Osteoblast (primary cell): Measurements from ENCODE around the gene RBFOX2. TPM values are rescaled to one million over a fixed set of nuclear protein-coding genes. Genes with fewer than 3 reads are reported as not detected.
"Not testable (repeated sequence)": the region's sequence is repeated elsewhere in the genome, so short reads cannot be mapped to it uniquely, and the experiment has no call there.

Source experiments
- DNase-seq: peaks from one replicate; pipeline ENCODE4 v3.0.0; 2011; ENCODE audit warnings: low spot score, mixed read lengths; ENCODE audit not compliant: insufficient read length; ENCODE audit errors: missing footprints
- H2AFZ ChIP-seq: 2 replicates; pipeline ENCODE4 v1.6.0; 2011; ENCODE audit warnings: mild to moderate bottlenecking, low read length
- H3K27ac ChIP-seq: 2 replicates; pipeline ENCODE4 v1.5.1; 2011; ENCODE audit warnings: mild to moderate bottlenecking, low read depth, low read length, moderate library complexity
- H3K27me3 ChIP-seq: 2 replicates; pipeline ENCODE4 v1.6.0; 2012; ENCODE audit warnings: mild to moderate bottlenecking, control low read depth, inconsistent platforms, low read length, moderate library complexity; ENCODE audit not compliant: insufficient read depth
- H3K36me3 ChIP-seq: 2 replicates; pipeline ENCODE4 v1.5.1; 2011; ENCODE audit warnings: mild to moderate bottlenecking, low read length, control low read depth, moderate library complexity; ENCODE audit not compliant: insufficient read depth
- H3K4me1 ChIP-seq: 2 replicates; pipeline ENCODE4 v1.5.1; 2011; ENCODE audit warnings: mild to moderate bottlenecking, low read length, control low read depth, moderate library complexity; ENCODE audit not compliant: insufficient read depth
- H3K4me2 ChIP-seq: 2 replicates; pipeline ENCODE4 v1.6.0; 2011; ENCODE audit warnings: mild to moderate bottlenecking, low read length; ENCODE audit not compliant: insufficient read depth
- H3K4me3 ChIP-seq: fragments of 200-600 bp; sonication (generic); 3 replicates; pipeline ENCODE4 v1.5.1; 2012; ENCODE audit warnings: mild to moderate bottlenecking, low read length, inconsistent platforms; ENCODE audit not compliant: insufficient read depth
- H3K79me2 ChIP-seq: 2 replicates; pipeline ENCODE4 v1.6.0; 2012; ENCODE audit warnings: mild to moderate bottlenecking, low read length, control low read depth, inconsistent platforms; ENCODE audit not compliant: insufficient read depth
- H3K9me3 ChIP-seq: 2 replicates; pipeline ENCODE4 v1.5.1; 2011; ENCODE audit warnings: low read depth, low read length, control low read depth
- H4K20me1 ChIP-seq: 2 replicates; pipeline ENCODE4 v1.6.0; 2012; ENCODE audit warnings: mild to moderate bottlenecking, low read length, control low read depth; ENCODE audit not compliant: insufficient read depth
- CTCF ChIP-seq: IDR thresholded peaks from 2 replicates; pipeline ENCODE4 v1.5.1; 2011; ENCODE audit warnings: mild to moderate bottlenecking, low read depth, low read length, moderate library complexity; ENCODE audit errors: extremely low read depth
- total RNA-seq: library from RNA; depleted of rRNA; stranded (reverse); fragments of >200 nt; gene quantifications from 2 replicates; pipeline ENCODE4 v1.2.3, GENCODE V29; 2012

Gene RBFOX2
- total RNA-seq, 1 donor: 171 TPM

DNA sequence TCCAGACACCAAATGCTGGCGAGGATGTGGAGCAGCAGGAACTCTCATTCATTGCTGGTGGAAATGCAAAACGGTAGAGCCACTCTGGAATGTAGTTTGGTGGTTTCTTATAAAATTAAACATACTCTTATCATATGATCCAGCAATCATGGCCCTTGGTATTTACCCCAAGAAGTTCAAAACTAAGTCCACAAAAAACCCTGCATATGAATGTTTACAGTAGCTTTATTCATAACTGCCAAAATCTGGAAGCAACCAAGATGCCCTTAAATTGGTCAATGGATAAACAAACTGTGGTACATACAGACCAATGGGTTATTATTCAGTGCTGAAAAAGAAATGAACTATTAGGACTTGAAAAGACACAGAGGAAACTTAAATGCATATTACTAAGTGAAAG, 223.2 kb downstream of the RBFOX2 start:
- no peak overlapping the region for H3K4me3 ChIP-seq
- H3K27me3 ChIP-seq: no peaks in the 10 kb centered on the region
- no peaks in the 10 kb centered on the region for H3K9me3 ChIP-seq
- peaks cover 91% of the 10 kb centered on the region for H3K79me2 ChIP-seq
- peaks cover 11% of the 10 kb centered on the region for H4K20me1 ChIP-seq
- H3K27ac ChIP-seq: no peak overlapping the region
- no peak overlapping the region for H2AFZ ChIP-seq
- H3K4me1 ChIP-seq: peaks cover 14% of the 10 kb centered on the region
- H3K36me3 ChIP-seq: peaks cover 38% of the 10 kb centered on the region
- no peak overlapping the region for H3K4me2 ChIP-seq
- no peak for DNase-seq
- no peak for TF ChIP-seq CTCF

DNA sequence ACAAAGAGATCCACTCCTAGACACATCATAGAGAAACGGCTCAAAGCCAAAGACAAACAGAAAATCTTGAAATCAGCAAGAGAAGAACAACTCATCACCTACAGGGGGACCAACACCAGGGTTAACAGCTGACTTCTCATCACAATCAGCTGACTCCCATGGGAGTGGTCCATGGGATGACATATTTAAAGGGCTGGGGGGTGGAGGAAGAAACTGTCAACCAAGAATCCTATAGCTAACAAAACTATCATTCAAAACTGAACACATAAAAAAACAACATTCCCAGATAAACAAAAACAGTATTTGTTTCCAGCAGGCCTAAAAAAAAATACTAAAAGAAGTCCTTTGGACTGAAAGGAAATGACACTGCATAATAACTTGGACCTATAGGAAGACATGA, 224.2 kb downstream of the RBFOX2 start:
- H3K36me3 ChIP-seq: peaks cover 34% of the 10 kb centered on the region
- no peak for TF ChIP-seq CTCF
- H4K20me1 ChIP-seq: peaks cover 15% of the 10 kb centered on the region
- H3K79me2 ChIP-seq: peaks cover 91% of the 10 kb centered on the region
- H3K4me3 ChIP-seq: no peak overlapping the region
- H3K27me3 ChIP-seq: no peaks in the 10 kb centered on the region
- no peak overlapping the region for H3K27ac ChIP-seq
- DNase-seq: no peak
- H2AFZ ChIP-seq: no peak overlapping the region
- no peak overlapping the region for H3K4me2 ChIP-seq
- no peaks in the 10 kb centered on the region for H3K9me3 ChIP-seq
- peaks cover 14% of the 10 kb centered on the region for H3K4me1 ChIP-seq

GRCh38 chr22:35802885-35803284, 225.7 kb downstream of the RBFOX2 start:
- Histone ChIP-seq H3K4me3 (no peak overlapping the region), H3K4me1 (peaks cover 14% of the 10 kb centered on the region), H3K27ac (peak overlapping the region; percentile 1), H3K36me3 (peaks cover 19% of the 10 kb centered on the region), H4K20me1 (peaks cover 15% of the 10 kb centered on the region), H3K79me2 (peaks cover 88% of the 10 kb centered on the region), H3K27me3 (no peaks in the 10 kb centered on the region), H3K4me2 (no peak overlapping the region), H3K9me3 (no peaks in the 10 kb centered on the region), H2AFZ (no peak overlapping the region)
- no peak for TF ChIP-seq CTCF
- no peak for DNase-seq

DNA sequence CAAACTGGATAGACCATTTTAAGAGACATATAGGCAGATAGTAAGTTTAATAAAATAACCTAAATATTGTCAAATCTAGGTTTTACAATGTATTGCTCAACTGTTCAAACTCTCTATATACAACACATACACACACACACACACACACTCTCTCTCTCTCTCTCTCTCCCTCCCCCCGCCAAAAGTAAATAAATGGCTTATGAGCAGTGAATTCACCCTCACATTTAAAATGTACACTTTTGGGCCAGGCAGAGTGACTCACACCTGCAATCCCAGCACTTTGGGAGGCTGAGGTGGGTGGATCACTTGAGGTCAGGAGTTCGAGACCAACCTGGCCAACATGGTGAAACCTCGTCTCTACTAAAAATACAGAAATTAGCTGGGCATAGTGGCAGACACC, 227.3 kb downstream of the RBFOX2 start:
- peaks cover 87% of the 10 kb centered on the region for H3K79me2 ChIP-seq
- not testable (repeated sequence) for H3K9me3 ChIP-seq, H3K4me2 ChIP-seq, DNase-seq, H2AFZ ChIP-seq, H3K27me3 ChIP-seq, H3K27ac ChIP-seq, H3K4me3 ChIP-seq
- peaks cover 18% of the 10 kb centered on the region for H4K20me1 ChIP-seq
- H3K4me1 ChIP-seq: peaks cover 14% of the 10 kb centered on the region
- H3K36me3 ChIP-seq: peaks cover 21% of the 10 kb centered on the region
